GM23338 (cell line): ENCODE results near the gene ST6GALNAC3. TPM values are rescaled to one million over a fixed set of nuclear protein-coding genes. Genes with fewer than 3 reads are reported as not detected.

ENCODE experiments used
- ATAC-seq: fragments of 200-7000 bp; cut with Tn5 transposase; 3 replicates; pipeline ENCODE4 v1.9.1; 2020
- DNase-seq: peaks from one replicate; pipeline ENCODE4 v3.0.0-alpha.2; 2015; ENCODE audit warnings: low spot score
- H2AFZ ChIP-seq: fragments of 200-600 bp; sonication (generic); 2 replicates; pipeline ENCODE4 v1.8.0; 2016; ENCODE audit warnings: antibody characterized with exemption, mild to moderate bottlenecking, moderate library complexity
- H3F3A ChIP-seq: fragments of 200-600 bp; sonication (generic); replicated peaks from 2 replicates; pipeline ENCODE4 v1.8.0; 2017; ENCODE audit warnings: antibody characterized with exemption, mixed run types, low read depth
- H3K27ac ChIP-seq: fragments of 200-600 bp; sonication (generic); 2 replicates; pipeline ENCODE4 v1.6.1; 2016; ENCODE audit warnings: low read depth
- H3K27me3 ChIP-seq: fragments of 200-600 bp; sonication (generic); 2 replicates; pipeline ENCODE4 v1.8.0; 2016; ENCODE audit warnings: mild to moderate bottlenecking, mixed run types, moderate library complexity; ENCODE audit not compliant: insufficient read depth
- H3K36me3 ChIP-seq: fragments of 200-600 bp; sonication (generic); 2 replicates; pipeline ENCODE4 v1.8.0; 2016; ENCODE audit warnings: mild to moderate bottlenecking; ENCODE audit not compliant: insufficient read depth
- H3K4me1 ChIP-seq: fragments of 200-600 bp; sonication (generic); 2 replicates; pipeline ENCODE4 v1.8.0; 2016; ENCODE audit warnings: mild to moderate bottlenecking, moderate library complexity; ENCODE audit not compliant: insufficient read depth
- H3K4me2 ChIP-seq: fragments of 200-600 bp; sonication (generic); 2 replicates; pipeline ENCODE4 v1.7.1; 2017; ENCODE audit warnings: mixed run types
- H3K4me3 ChIP-seq: fragments of 200-600 bp; sonication (generic); 2 replicates; pipeline ENCODE4 v1.6.1; 2016; ENCODE audit warnings: mixed run types
- H3K79me2 ChIP-seq: fragments of 200-600 bp; sonication (generic); replicated peaks from 2 replicates; pipeline ENCODE4 v1.8.0; 2017; ENCODE audit warnings: mild to moderate bottlenecking; ENCODE audit not compliant: insufficient read depth
- H3K9me2 ChIP-seq: fragments of 200-600 bp; sonication (generic); 2 replicates; pipeline ENCODE4 v1.8.0; 2017; ENCODE audit not compliant: insufficient read depth
- H4K20me1 ChIP-seq: fragments of 200-600 bp; sonication (generic); replicated peaks from 2 replicates; pipeline ENCODE4 v1.8.0; 2017; ENCODE audit warnings: mild to moderate bottlenecking; ENCODE audit not compliant: insufficient read depth
- H3K27ac Mint-ChIP-seq: 2 replicates; pipeline ENCODE4 v1.8.0; 2020; ENCODE audit warnings: inconsistent platforms, mild to moderate bottlenecking, moderate library complexity, mixed read lengths
- H3K27me3 Mint-ChIP-seq: 3 replicates; pipeline ENCODE4 v1.8.0; 2022; ENCODE audit warnings: low read depth, mild to moderate bottlenecking, moderate library complexity, mixed read lengths, inconsistent platforms; ENCODE audit not compliant: insufficient read depth, poor library complexity
- H3K36me3 Mint-ChIP-seq: 3 replicates; pipeline ENCODE4 v1.8.0; 2021; ENCODE audit warnings: low read depth, mild to moderate bottlenecking, inconsistent platforms, moderate library complexity, mixed read lengths
- H3K4me1 Mint-ChIP-seq: 3 replicates; pipeline ENCODE4 v1.8.0; 2020; ENCODE audit warnings: mild to moderate bottlenecking, inconsistent platforms, mixed read lengths
- H3K4me3 Mint-ChIP-seq: 3 replicates; pipeline ENCODE4 v1.8.0; 2021; ENCODE audit warnings: moderate library complexity, mild to moderate bottlenecking, inconsistent platforms, mixed read lengths
- H3K9me3 Mint-ChIP-seq: 3 replicates; pipeline ENCODE4 v1.8.0; 2020; ENCODE audit warnings: moderate library complexity, mild to moderate bottlenecking, inconsistent platforms, mixed read lengths
- CREB1 ChIP-seq: fragments of 250-450 bp; sonication (Bioruptor Pico); IDR thresholded peaks from 2 replicates; pipeline ENCODE4 v1.5.0; 2020; ENCODE audit warnings: low read depth, mild to moderate bottlenecking, moderate library complexity
- EZH2 ChIP-seq: fragments of 200-600 bp; sonication (generic); IDR thresholded peaks from one replicate; pipeline ENCODE4 v1.8.0; 2017; ENCODE audit warnings: antibody characterized with exemption, mild to moderate bottlenecking, low read depth; ENCODE audit not compliant: unreplicated experiment
- EZH2phosphoT487 ChIP-seq: fragments of 200-600 bp; sonication (generic); IDR thresholded peaks from one replicate; pipeline ENCODE4 v1.8.1; 2018; ENCODE audit warnings: antibody characterized with exemption; ENCODE audit not compliant: unreplicated experiment
- JUNB ChIP-seq: IDR thresholded peaks from one replicate; pipeline ENCODE4 v1.6.1; 2016; ENCODE audit warnings: antibody characterized with exemption; ENCODE audit not compliant: unreplicated experiment
- NANOG ChIP-seq: IDR thresholded peaks from 2 replicates; pipeline ENCODE4 v1.6.1; 2016; ENCODE audit warnings: antibody characterized with exemption, borderline replicate concordance
- POLR2AphosphoS5 ChIP-seq: IDR thresholded peaks from 2 replicates; pipeline ENCODE4 v1.6.1; 2016; ENCODE audit warnings: antibody characterized with exemption, low read depth
- STAT1 ChIP-seq: IDR thresholded peaks from one replicate; pipeline ENCODE4 v1.6.1; 2016; ENCODE audit warnings: antibody characterized with exemption; ENCODE audit not compliant: unreplicated experiment
- ZNF114 ChIP-seq: fragments of 250-450 bp; sonication (Bioruptor Pico); IDR thresholded peaks from 2 replicates; pipeline ENCODE4 v1.5.0; 2020; ENCODE audit warnings: mild to moderate bottlenecking, moderate library complexity
- ZNF331 ChIP-seq: fragments of 250-450 bp; sonication (Bioruptor Pico); IDR thresholded peaks from 2 replicates; pipeline ENCODE4 v1.5.0; 2020; ENCODE audit warnings: low read depth, mild to moderate bottlenecking, moderate library complexity
- polyA plus RNA-seq: library from polyadenylated mRNA; unstranded; fragments of >200 nt; fragmentation: Nextera tagmentation; extraction: Ambion mirVana; gene quantifications from 2 replicates; pipeline ENCODE4 v1.2.1, GENCODE V29; 2016
- total RNA-seq: library from RNA; depleted of rRNA; stranded (reverse); fragments of >200 nt; shearing (Covaris generic); gene quantifications from 2 replicates; pipeline ENCODE4 v1.2.3, GENCODE V29; 2014
- TF ChIP-seq, protein P1 (sequence below): IDR thresholded peaks from one replicate; pipeline ENCODE4 v1.6.1; 2018; ENCODE audit warnings: antibody characterized with exemption; ENCODE audit not compliant: unreplicated experiment
- TF ChIP-seq, protein P2 (sequence below): fragments of 250-450 bp; sonication (Bioruptor Pico); IDR thresholded peaks from 2 replicates; pipeline ENCODE4 v1.5.0; 2020; ENCODE audit warnings: mild to moderate bottlenecking, moderate library complexity
- TF ChIP-seq, protein P3 (sequence below): IDR thresholded peaks from 2 replicates; pipeline ENCODE4 v1.6.1; 2016; ENCODE audit warnings: antibody characterized with exemption
- TF ChIP-seq, protein P4 (sequence below), 2 experiments: fragments of 200-600 bp in 1 of 2; sonication (generic) in 1 of 2; conservative IDR thresholded peaks; 2 replicates each; pipeline versions ENCODE4 v1.5.1 to v1.6.1; 2016 to 2017; ENCODE audit warnings: antibody characterized with exemption in 2 of 2, low read depth in 2 of 2, mild to moderate bottlenecking in 2 of 2, moderate library complexity in 1 of 2

Gene ST6GALNAC3
- total and polyA plus RNA-seq, 2 experiments from 2014 or later, result 4.7 to 11.6 TPM

DNA sequence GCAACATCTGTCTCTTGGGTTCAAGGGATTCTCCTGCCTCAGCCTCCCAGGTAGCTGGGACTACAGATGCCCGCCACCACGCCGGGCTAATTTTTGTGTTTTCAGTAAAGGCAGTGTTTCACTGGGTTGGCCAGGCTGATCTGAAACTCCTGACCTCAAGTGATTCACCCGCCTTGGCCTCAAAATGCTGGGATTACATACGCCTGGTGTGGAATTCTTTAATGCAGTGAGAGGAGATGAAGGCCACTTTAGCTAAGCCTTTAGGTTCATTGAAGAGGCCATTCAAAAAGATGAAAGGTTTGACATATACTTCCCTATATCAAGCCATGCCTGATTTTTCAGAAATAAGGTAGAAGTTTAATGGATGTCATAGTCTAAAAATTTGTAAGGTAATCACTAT lies 162.7 kb downstream of the ST6GALNAC3 start:
- Histone ChIP-seq H2AFZ (no peak overlapping the region), H3K27me3 (no peaks in the 10 kb centered on the region), H3F3A (no peaks in the 10 kb centered on the region), H3K4me3 (no peak overlapping the region), H3K79me2 (no peaks in the 10 kb centered on the region), H3K36me3 (no peaks in the 10 kb centered on the region), H3K9me2 (peaks cover 4% of the 10 kb centered on the region; the same call in 1 of the 2 replicates), H3K4me1 (peaks cover 47% of the 10 kb centered on the region), H3K27ac (no peak overlapping the region), H4K20me1 (no peaks in the 10 kb centered on the region), H3K4me2 (no peak overlapping the region; the same call in 1 of the 2 replicates)
- ATAC-seq, result no peak
- Mint-ChIP-seq H3K36me3 (peaks cover 14% of the 10 kb centered on the region; the same call in 2 of the 3 replicates), H3K27me3 (no peaks in the 10 kb centered on the region), H3K27ac (peak overlapping the region; percentile 73; the same call in 1 of the 2 replicates), H3K4me1 (peaks cover 54% of the 10 kb centered on the region), H3K9me3 (no peaks in the 10 kb centered on the region; the same call in 2 of the 3 replicates), H3K4me3 (no peak overlapping the region)
- TF ChIP-seq, protein P1, sequence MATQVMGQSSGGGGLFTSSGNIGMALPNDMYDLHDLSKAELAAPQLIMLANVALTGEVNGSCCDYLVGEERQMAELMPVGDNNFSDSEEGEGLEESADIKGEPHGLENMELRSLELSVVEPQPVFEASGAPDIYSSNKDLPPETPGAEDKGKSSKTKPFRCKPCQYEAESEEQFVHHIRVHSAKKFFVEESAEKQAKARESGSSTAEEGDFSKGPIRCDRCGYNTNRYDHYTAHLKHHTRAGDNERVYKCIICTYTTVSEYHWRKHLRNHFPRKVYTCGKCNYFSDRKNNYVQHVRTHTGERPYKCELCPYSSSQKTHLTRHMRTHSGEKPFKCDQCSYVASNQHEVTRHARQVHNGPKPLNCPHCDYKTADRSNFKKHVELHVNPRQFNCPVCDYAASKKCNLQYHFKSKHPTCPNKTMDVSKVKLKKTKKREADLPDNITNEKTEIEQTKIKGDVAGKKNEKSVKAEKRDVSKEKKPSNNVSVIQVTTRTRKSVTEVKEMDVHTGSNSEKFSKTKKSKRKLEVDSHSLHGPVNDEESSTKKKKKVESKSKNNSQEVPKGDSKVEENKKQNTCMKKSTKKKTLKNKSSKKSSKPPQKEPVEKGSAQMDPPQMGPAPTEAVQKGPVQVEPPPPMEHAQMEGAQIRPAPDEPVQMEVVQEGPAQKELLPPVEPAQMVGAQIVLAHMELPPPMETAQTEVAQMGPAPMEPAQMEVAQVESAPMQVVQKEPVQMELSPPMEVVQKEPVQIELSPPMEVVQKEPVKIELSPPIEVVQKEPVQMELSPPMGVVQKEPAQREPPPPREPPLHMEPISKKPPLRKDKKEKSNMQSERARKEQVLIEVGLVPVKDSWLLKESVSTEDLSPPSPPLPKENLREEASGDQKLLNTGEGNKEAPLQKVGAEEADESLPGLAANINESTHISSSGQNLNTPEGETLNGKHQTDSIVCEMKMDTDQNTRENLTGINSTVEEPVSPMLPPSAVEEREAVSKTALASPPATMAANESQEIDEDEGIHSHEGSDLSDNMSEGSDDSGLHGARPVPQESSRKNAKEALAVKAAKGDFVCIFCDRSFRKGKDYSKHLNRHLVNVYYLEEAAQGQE, result no peak
- TF ChIP-seq STAT1 (no peak), NANOG (no peak), ZNF114 (CRISPR knock-in tag) (no peak), POLR2AphosphoS5 (no peak), ZNF331 (CRISPR knock-in tag) (no peak), CREB1 (no peak), EZH2 (no peak), EZH2phosphoT487 (no peak), JUNB (no peak)
- TF ChIP-seq, protein P2, sequence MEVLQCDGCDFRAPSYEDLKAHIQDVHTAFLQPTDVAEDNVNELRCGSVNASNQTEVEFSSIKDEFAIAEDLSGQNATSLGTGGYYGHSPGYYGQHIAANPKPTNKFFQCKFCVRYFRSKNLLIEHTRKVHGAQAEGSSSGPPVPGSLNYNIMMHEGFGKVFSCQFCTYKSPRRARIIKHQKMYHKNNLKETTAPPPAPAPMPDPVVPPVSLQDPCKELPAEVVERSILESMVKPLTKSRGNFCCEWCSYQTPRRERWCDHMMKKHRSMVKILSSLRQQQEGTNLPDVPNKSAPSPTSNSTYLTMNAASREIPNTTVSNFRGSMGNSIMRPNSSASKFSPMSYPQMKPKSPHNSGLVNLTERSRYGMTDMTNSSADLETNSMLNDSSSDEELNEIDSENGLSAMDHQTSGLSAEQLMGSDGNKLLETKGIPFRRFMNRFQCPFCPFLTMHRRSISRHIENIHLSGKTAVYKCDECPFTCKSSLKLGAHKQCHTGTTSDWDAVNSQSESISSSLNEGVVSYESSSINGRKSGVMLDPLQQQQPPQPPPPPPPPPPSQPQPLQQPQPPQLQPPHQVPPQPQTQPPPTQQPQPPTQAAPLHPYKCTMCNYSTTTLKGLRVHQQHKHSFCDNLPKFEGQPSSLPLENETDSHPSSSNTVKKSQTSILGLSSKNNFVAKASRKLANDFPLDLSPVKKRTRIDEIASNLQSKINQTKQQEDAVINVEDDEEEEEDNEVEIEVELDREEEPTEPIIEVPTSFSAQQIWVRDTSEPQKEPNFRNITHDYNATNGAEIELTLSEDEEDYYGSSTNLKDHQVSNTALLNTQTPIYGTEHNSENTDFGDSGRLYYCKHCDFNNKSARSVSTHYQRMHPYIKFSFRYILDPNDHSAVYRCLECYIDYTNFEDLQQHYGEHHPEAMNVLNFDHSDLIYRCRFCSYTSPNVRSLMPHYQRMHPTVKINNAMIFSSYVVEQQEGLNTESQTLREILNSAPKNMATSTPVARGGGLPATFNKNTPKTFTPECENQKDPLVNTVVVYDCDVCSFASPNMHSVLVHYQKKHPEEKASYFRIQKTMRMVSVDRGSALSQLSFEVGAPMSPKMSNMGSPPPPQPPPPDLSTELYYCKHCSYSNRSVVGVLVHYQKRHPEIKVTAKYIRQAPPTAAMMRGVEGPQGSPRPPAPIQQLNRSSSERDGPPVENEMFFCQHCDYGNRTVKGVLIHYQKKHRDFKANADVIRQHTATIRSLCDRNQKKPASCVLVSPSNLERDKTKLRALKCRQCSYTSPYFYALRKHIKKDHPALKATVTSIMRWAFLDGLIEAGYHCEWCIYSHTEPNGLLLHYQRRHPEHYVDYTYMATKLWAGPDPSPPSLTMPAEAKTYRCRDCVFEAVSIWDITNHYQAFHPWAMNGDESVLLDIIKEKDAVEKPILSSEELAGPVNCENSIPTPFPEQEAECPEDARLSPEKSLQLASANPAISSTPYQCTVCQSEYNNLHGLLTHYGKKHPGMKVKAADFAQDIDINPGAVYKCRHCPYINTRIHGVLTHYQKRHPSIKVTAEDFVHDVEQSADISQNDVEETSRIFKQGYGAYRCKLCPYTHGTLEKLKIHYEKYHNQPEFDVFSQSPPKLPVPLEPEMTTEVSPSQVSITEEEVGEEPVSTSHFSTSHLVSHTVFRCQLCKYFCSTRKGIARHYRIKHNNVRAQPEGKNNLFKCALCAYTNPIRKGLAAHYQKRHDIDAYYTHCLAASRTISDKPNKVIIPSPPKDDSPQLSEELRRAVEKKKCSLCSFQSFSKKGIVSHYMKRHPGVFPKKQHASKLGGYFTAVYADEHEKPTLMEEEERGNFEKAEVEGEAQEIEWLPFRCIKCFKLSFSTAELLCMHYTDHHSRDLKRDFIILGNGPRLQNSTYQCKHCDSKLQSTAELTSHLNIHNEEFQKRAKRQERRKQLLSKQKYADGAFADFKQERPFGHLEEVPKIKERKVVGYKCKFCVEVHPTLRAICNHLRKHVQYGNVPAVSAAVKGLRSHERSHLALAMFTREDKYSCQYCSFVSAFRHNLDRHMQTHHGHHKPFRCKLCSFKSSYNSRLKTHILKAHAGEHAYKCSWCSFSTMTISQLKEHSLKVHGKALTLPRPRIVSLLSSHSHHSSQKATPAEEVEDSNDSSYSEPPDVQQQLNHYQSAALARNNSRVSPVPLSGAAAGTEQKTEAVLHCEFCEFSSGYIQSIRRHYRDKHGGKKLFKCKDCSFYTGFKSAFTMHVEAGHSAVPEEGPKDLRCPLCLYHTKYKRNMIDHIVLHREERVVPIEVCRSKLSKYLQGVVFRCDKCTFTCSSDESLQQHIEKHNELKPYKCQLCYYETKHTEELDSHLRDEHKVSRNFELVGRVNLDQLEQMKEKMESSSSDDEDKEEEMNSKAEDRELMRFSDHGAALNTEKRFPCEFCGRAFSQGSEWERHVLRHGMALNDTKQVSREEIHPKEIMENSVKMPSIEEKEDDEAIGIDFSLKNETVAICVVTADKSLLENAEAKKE (CRISPR knock-in tag), result no peak
- TF ChIP-seq, protein P3, sequence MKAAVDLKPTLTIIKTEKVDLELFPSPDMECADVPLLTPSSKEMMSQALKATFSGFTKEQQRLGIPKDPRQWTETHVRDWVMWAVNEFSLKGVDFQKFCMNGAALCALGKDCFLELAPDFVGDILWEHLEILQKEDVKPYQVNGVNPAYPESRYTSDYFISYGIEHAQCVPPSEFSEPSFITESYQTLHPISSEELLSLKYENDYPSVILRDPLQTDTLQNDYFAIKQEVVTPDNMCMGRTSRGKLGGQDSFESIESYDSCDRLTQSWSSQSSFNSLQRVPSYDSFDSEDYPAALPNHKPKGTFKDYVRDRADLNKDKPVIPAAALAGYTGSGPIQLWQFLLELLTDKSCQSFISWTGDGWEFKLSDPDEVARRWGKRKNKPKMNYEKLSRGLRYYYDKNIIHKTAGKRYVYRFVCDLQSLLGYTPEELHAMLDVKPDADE, result no peak
- TF ChIP-seq, protein P4, sequence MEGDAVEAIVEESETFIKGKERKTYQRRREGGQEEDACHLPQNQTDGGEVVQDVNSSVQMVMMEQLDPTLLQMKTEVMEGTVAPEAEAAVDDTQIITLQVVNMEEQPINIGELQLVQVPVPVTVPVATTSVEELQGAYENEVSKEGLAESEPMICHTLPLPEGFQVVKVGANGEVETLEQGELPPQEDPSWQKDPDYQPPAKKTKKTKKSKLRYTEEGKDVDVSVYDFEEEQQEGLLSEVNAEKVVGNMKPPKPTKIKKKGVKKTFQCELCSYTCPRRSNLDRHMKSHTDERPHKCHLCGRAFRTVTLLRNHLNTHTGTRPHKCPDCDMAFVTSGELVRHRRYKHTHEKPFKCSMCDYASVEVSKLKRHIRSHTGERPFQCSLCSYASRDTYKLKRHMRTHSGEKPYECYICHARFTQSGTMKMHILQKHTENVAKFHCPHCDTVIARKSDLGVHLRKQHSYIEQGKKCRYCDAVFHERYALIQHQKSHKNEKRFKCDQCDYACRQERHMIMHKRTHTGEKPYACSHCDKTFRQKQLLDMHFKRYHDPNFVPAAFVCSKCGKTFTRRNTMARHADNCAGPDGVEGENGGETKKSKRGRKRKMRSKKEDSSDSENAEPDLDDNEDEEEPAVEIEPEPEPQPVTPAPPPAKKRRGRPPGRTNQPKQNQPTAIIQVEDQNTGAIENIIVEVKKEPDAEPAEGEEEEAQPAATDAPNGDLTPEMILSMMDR (conservative IDR thresholded peaks at IDR 0.05; ENCODE audit: low read depth in 2 of 2), result no peak
- DNase-seq, result no peak
